Lower leg skin (tissue), 3 donors: ENCODE data around the gene CPNE6.

Experiments
- CTCF ChIP-seq, 3 donors: fragments of 450-650 bp; IDR thresholded peaks; one replicate each; pipeline ENCODE4 v1.5.1; 2016; ENCODE audit warnings: antibody characterized with exemption in 3 of 3, mild to moderate bottlenecking in 3 of 3, moderate library complexity in 2 of 3
- POLR2A ChIP-seq, 2 donors: fragments of 450-650 bp; IDR thresholded peaks; one replicate each; pipeline ENCODE4 v1.6.1; 2016 to 2017; ENCODE audit warnings: antibody characterized with exemption in 2 of 2, mild to moderate bottlenecking in 1 of 2, moderate library complexity in 1 of 2

GRCh38 chr14:24117179-24117578 is 45.8 kb downstream of the CPNE6 start:
- TF ChIP-seq CTCF (IDR thresholded peaks at IDR 0.05) (no peak), POLR2A (IDR thresholded peaks at IDR 0.05) (no peak)
